DOHH2 (cell line): Measurements from ENCODE around the gene GPR75.

Experiments used
- CTCF ChIP-seq: fragments of 200-600 bp; sonication (generic); IDR thresholded peaks from one replicate; pipeline ENCODE4 v1.5.1; 2014; ENCODE audit warnings: antibody characterized with exemption, mild to moderate bottlenecking, low read depth, low read length; ENCODE audit not compliant: poor library complexity, severe bottlenecking
- EZH2phosphoT487 ChIP-seq: fragments of 200-600 bp; sonication (generic); IDR thresholded peaks from 2 replicates; pipeline ENCODE4 v1.6.1; 2017; ENCODE audit warnings: borderline replicate concordance, mild to moderate bottlenecking, antibody characterized with exemption, low read length, moderate library complexity, mixed read lengths

DNA sequence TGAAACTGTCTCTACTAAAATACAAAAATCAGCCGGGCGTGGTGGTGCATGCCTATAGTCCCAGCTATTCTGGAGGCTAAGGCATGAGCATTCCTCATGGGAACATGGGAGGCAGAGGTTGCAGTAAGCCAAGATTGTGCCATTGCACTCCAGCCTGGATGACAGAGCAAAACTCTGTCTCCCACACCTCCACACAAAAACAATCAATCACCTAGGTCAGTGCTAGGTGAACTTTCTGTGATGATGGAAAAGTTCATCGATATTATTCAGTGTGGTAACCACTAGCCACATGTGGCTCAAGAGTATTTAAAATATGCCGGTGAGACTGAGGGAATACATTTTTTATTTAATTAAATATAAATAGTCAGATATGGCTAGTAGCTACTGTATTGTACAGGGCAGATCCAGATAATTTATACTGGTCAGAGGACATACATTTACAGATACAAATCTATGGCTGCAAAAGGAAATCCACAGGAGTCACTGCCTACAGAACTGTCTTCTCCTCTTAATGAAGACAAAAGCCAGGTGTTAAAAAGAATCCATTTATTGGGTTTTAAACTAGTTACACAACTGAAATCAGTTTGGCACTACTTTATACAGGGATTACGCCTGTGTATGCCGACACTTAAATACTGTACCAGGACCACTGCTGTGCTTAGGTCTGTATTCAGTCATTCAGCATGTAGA lies 3.9 kb upstream of the GPR75 start:
- TF ChIP-seq CTCF (no peak), EZH2phosphoT487 (no peak)
